AG08396 (cell line): ENCODE data around the gene TIPARP.
"Not testable (repeated sequence)": the region's sequence is repeated elsewhere in the genome, so short reads cannot be mapped to it uniquely, and the experiment has no call there.

Experiments used
- DNase-seq: peaks from one replicate; pipeline ENCODE4 v3.0.0; 2012; ENCODE audit warnings: low spot score, mixed read lengths

Gene TIPARP

GRCh38 chr3:156649681-156650080 lies 24.7 kb upstream of the TIPARP start:
- no peak for DNase-seq

GRCh38 chr3:156652661-156653060 lies 21.7 kb upstream of the TIPARP start:
- not testable (repeated sequence) for DNase-seq

GRCh38 chr3:156654834-156655233 lies 19.6 kb upstream of the TIPARP start:
- no peak for DNase-seq

DNA sequence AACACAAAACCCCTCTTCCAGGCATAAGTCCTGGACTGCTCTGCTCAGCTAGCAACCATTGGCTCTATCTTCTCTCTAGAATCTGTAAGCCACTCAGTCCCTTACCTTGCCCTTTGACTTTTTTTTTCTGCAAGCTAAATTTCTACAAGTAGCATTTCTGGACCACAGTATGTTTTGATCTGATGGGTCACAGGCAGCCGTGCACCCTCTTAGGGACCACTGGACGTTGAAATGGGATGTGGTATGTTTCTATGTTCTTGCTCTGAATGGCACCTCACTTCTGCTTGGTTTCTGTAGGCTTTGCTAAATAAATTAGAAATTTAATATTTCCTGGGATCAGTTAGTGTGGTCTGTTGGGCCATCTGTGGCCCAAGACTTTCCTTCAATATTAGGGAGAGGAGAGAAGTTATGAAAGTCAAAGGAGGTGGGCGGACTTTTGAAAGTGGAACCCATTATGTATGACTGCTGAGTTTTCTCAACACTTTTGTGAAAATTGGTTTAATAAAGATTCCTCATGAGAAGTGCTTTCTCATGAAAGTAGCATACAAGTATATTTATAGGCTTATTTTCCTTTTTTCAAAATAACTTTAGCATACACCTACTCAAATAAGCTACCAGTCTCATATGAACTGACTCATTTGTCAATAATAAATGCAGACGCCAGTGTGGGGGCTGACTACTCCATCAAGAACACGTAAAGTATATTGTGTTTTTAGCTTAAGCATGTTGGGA lies 18.4 kb upstream of the TIPARP start:
- no peak for DNase-seq

GRCh38 chr3:156657440-156657839 lies 16.9 kb upstream of the TIPARP start:
- no peak for DNase-seq

- DNase-seq, result no peak
Observed at GRCh38 chr3:156657862-156658731, 16.3 kb upstream of the TIPARP start.

DNA sequence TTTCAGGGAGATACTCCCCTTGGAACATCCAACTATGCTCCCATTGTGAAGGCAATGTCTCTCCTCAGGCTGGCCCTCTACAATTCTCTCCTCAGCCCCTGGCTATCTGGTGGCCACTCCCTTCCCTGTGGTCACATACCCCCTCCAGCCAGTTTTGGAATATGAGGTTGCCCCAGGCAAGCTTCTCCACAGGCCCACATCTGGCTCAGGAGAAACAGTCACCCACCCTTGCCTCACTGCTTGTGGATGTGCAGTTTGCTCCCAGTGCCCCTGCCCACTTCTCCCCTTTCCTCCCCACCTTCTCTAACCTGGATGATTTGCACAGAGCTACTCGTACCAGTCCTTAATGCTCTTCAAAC lies 15.7 kb upstream of the TIPARP start:
- DNase-seq, result no peak

- DNase-seq, result no peak
Observed at GRCh38 chr3:156659260-156659659, 15.1 kb upstream of the TIPARP start.

- DNase-seq, result no peak
Observed at GRCh38 chr3:156661155-156661554, 13.2 kb upstream of the TIPARP start.

DNA sequence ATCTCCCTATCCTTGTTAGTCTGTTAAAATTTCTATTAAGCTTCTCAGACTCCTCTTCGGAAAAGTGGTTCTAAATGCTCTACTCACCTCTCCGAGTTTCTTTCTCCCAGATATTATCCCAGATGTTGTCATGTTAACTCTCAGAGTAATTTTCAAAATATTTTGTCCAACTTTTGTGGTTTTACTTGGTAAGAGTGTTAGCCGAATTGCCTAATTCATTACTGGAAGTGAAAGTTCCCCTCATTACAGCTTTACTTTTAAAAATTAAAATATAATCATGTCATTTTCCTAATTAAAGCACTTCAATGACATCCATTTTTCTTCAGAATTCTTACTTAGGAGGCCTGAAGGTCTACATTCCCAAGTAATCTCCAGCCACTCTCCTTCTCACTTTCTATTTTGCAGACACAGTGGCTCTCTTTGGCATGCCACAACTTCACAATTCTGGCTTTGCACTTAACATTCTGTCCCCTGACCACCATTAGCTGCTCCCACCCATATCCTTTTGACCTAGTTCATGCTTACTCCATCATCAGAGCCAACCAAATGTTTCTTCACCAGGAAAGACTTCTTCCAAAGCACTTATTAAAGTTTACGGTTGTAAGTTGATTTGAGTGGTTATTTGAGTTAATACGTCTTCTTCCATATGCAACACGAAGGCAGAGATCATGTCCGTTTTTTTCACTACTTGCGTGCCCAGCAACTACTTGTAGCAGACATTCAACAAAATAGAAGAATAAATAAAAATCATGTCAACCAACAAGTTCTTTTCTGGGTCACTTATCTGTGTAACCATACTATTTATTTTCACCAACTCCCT lies 10.2 kb upstream of the TIPARP start:
- DNase-seq, result no peak

- DNase-seq, result no peak
Observed at GRCh38 chr3:156664831-156665178, 9.6 kb upstream of the TIPARP start.

DNA sequence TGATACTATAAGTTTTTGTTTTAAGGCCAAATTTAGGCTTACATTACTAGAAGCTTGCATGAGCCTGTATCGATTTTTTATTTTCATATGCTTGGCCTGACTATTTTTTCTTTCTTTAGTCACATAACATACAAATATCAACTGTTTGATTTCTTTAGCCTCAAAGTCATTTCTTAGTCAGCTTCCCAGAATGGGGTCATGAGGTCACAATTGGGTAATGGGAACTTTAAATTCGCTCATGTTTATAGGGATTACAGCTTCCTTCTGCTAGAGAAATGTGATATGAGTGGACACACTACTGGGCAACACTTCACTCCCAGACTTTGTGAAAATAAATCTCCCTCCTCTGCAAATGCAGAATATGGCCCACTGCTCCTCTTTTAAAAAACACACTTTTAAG lies 9.1 kb upstream of the TIPARP start:
- DNase-seq, result peak; percentile 27

DNA sequence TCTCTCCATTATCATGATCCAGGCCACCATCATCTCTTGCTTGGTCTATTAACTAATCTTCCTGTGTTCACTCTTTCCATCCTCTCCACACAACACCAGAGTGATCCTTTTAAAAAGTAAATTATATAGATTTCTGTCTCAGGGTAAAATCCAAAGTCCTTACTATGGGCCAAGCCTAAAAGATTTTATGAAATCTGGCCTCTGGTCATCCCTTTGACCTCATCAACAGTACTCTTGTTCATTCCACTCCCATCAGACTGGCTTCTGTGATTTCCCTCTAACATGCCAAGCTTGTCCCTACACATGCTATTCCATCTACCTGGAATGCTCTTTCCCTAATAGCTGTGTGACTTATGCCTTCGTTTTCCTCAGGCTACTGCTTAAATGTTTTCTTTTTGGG lies 8.3 kb upstream of the TIPARP start:
- DNase-seq, result no peak

DNA sequence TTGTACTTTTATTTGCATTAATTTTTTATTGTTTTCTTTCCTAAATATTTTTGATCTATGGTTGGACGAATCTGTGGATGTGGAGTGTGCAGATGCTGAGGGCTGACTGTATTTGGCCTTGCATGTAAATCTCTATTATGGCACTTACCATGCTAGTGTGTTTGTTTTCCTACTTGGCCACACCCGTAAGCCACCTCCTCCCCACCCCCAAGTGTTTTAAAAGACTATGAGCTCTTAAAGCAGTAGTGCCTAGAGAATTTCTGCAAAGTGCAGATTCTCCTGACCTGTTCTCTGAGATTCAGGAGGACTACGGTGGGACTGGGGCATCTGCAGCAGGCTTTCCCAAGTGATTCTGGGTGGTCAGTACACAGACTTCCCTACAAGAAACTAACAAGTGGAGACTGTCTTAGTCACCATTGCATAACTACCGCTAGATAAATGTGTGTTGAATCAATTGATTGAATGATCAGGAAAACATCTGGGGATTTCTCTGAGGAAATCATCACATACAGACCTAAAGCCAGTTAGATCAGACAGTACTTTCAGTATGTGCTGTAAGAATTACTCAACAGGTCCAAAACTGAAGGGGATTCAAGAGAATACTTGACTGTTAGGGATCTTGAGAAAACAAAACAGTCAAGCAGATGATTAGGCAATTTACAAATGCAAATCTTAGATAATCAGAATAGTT lies 6.2 kb upstream of the TIPARP start:
- DNase-seq, result no peak

DNA sequence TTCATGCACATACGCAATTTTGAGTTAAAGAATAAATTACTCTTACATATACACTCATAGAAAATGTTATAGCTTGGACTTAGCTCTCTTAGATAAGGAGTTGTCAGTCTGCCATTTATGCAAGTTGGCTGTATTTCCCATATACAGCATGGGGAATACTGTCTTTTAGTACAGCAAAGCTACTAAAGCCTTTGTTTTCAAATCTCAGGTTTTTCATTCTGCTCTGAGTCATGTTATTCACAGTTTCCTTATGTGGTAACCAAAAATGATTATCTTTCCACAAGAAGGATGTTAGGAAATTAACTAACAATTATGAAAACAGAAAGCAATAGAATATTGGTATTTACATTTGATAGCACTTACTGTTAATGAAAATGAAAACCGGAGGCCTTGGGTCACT lies 4.3 kb upstream of the TIPARP start:
- DNase-seq, result no peak

- no peak for DNase-seq
Observed at GRCh38 chr3:156670652-156671051, 3.7 kb upstream of the TIPARP start.

DNA sequence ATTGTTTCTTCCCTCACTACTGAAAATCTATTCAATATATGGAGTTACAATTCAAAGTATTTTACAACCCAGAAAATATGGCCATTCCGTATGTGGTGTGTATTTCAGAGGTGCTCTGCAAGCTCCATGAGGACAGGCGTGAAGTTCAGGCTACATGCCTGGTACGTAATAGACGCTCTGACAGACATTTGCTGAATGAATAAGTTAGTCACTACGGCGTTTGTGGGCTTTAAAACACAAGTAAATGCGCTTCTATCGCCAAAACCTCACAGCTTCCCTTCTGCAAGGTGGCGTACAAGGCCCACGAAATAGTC lies 701 bp upstream of the TIPARP start:
- DNase-seq, result no peak

DNA sequence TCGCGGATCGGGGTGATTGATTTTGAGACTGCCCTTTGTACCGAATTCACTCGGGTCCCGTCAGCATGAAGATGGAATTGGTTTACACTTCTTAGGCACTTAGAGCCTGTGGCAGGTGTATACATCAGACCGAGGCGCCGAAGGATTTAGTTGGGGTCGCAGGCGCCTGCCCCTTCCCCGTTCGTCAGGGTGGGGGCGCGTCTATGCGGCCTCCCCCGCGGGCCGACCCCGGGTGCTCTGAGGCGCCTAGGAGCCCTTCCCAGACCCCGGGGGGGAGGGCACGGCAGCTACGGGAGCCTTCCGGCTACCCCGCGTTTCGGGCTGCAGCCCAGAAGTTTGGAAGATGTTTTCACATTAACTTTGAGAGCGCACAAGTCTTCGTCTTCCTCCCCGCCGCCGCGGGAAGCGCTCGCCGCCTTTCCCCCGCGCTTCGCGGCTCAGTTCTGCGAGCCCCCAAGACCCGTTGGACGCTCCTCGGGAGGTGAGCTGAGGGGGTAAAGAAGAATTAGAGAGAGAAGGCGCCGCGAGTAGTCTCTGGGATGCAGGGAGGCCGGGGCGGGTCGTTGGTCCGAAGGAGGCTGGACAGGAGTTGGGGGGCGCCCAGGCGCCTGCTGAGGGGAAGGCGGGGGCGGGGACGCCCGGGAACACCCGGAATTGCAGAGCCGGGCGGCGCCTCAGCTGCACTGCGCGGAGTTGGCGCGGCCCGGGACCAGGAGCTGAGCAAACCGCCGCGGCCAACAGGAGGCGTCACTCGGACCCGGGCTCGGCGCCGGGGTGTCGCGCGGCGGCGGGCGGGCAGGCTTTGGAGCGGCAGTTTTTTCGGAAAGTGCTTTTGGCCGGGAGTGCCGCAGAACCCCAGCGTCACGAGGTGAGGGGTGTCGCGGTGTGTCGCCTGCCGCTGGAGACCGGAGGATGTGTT lies 780 bp downstream of the TIPARP start:
- peak; percentile 64 for DNase-seq

GRCh38 chr3:156675830-156676767 lies 1.7 kb downstream of the TIPARP start:
- peak; percentile 68 for DNase-seq
